Osteocyte (in vitro differentiated cells): ENCODE results near the gene POLD2. TPM values are rescaled to one million over a fixed set of nuclear protein-coding genes. Genes with fewer than 3 reads are reported as not detected.
A peak's percentile ranks its signal among the peaks of the same experiment; 100 is the strongest.

Source experiments
- DNase-seq: peaks from one replicate; pipeline ENCODE4 v3.0.0; 2021; ENCODE audit warnings: mixed read lengths; ENCODE audit not compliant: unreplicated experiment; ENCODE audit errors: extremely low spot score
- H3K27ac Mint-ChIP-seq: one replicate; pipeline ENCODE4 v1.8.0; 2021; ENCODE audit warnings: mild to moderate bottlenecking, mixed read lengths; ENCODE audit not compliant: unreplicated experiment
- H3K27me3 Mint-ChIP-seq: one replicate; pipeline ENCODE4 v1.8.0; 2021; ENCODE audit warnings: mixed read lengths; ENCODE audit not compliant: unreplicated experiment
- H3K36me3 Mint-ChIP-seq: one replicate; pipeline ENCODE4 v1.8.0; 2021; ENCODE audit warnings: mixed read lengths; ENCODE audit not compliant: unreplicated experiment
- H3K4me1 Mint-ChIP-seq: one replicate; pipeline ENCODE4 v1.8.0; 2021; ENCODE audit warnings: mixed read lengths; ENCODE audit not compliant: unreplicated experiment
- H3K4me3 Mint-ChIP-seq: one replicate; pipeline ENCODE4 v1.8.0; 2021; ENCODE audit warnings: mild to moderate bottlenecking, moderate library complexity, mixed read lengths; ENCODE audit not compliant: unreplicated experiment
- H3K9me3 Mint-ChIP-seq: one replicate; pipeline ENCODE4 v1.8.0; 2021; ENCODE audit warnings: mixed read lengths; ENCODE audit not compliant: unreplicated experiment
- CTCF ChIP-seq: fragments of 200-600 bp; sonication (generic); IDR thresholded peaks from 2 replicates; pipeline ENCODE4 v1.5.0; 2021; ENCODE audit warnings: antibody characterized with exemption, mild to moderate bottlenecking, moderate library complexity
- total RNA-seq: library from RNA; stranded (reverse); gene quantifications from 2 replicates; pipeline ENCODE4 v1.2.1, GENCODE V29; 2021

The POLD2 gene
- total RNA-seq, 1 donor from 2014 or later: 59.2 TPM

GRCh38 chr7:44087911-44088838, 35.2 kb downstream of the POLD2 start:
- TF ChIP-seq CTCF: no peak
- H3K4me3 Mint-ChIP-seq: peak overlapping the region; percentile 41

GRCh38 chr7:44086627-44087026, 36.7 kb downstream of the POLD2 start:
- TF ChIP-seq CTCF: no peak
- H3K27me3 Mint-ChIP-seq: no peaks in the 10 kb centered on the region
- no peak overlapping the region for H3K4me3 Mint-ChIP-seq
- peak overlapping the region; percentile 80 for H3K27ac Mint-ChIP-seq
- H3K4me1 Mint-ChIP-seq: peaks cover 73% of the 10 kb centered on the region
- no peaks in the 10 kb centered on the region for H3K36me3 Mint-ChIP-seq
- no peak for DNase-seq
- H3K9me3 Mint-ChIP-seq: no peaks in the 10 kb centered on the region

More at GRCh38 chr7:44087911-44088838, 35.2 kb downstream of the POLD2 start:
- no peaks in the 10 kb centered on the region for H3K27me3 Mint-ChIP-seq
- no peaks in the 10 kb centered on the region for H3K9me3 Mint-ChIP-seq
- no peaks in the 10 kb centered on the region for H3K36me3 Mint-ChIP-seq
- peaks cover 68% of the 10 kb centered on the region for H3K4me1 Mint-ChIP-seq
- peak; percentile 94 for DNase-seq
- peak overlapping the region; percentile 80 for H3K27ac Mint-ChIP-seq

- H3K4me3 Mint-ChIP-seq: no peak overlapping the region
- no peaks in the 10 kb centered on the region for H3K27me3 Mint-ChIP-seq
- no peak for DNase-seq
- no peaks in the 10 kb centered on the region for H3K9me3 Mint-ChIP-seq
- H3K4me1 Mint-ChIP-seq: peaks cover 82% of the 10 kb centered on the region
- H3K36me3 Mint-ChIP-seq: no peaks in the 10 kb centered on the region
- peak overlapping the region; percentile 85 for H3K27ac Mint-ChIP-seq
- TF ChIP-seq CTCF: no peak
These were observed 37.8 kb downstream of the POLD2 start for GRCh38 chr7:44085546-44085945.

- Mint-ChIP-seq H3K27me3 (no peaks in the 10 kb centered on the region), H3K9me3 (no peaks in the 10 kb centered on the region), H3K27ac (peak overlapping the region; percentile 85), H3K36me3 (no peaks in the 10 kb centered on the region), H3K4me3 (peak overlapping the region; percentile 55), H3K4me1 (peaks cover 78% of the 10 kb centered on the region)
- no peak for DNase-seq
- no peak for TF ChIP-seq CTCF
These were observed 38.6 kb downstream of the POLD2 start for GRCh38 chr7:44084701-44085100.

- Mint-ChIP-seq H3K9me3 (no peaks in the 10 kb centered on the region), H3K4me3 (peak overlapping the region; percentile 55), H3K27me3 (no peaks in the 10 kb centered on the region), H3K27ac (peak overlapping the region; percentile 85), H3K36me3 (no peaks in the 10 kb centered on the region), H3K4me1 (peaks cover 69% of the 10 kb centered on the region)
- TF ChIP-seq CTCF: no peak
- no peak for DNase-seq
These were observed 39.6 kb downstream of the POLD2 start for GRCh38 chr7:44083796-44084195.
